HG03469 (cell line): ENCODE results near the gene PPARGC1A.

Source experiments
- ATAC-seq: cut with Tn5 transposase; IDR thresholded peaks from one replicate; pipeline ENCODE4 v1.9.1; 2021; ENCODE audit warnings: mild to moderate bottlenecking, moderate library complexity, moderate number of reproducible peaks; ENCODE audit not compliant: unreplicated experiment

The PPARGC1A gene

GRCh38 chr4:23839279-23839678 lies 50.6 kb downstream of the PPARGC1A start:
- ATAC-seq, result no peak

- ATAC-seq, result no peak
Measured at GRCh38 chr4:23838607-23839006, 51.2 kb downstream of the PPARGC1A start.

- no peak for ATAC-seq
Measured at GRCh38 chr4:23838131-23838530, 51.7 kb downstream of the PPARGC1A start.

- no peak for ATAC-seq
Measured at GRCh38 chr4:23837371-23837770, 52.5 kb downstream of the PPARGC1A start.

GRCh38 chr4:23835774-23836478 lies 53.9 kb downstream of the PPARGC1A start:
- no peak for ATAC-seq

GRCh38 chr4:23828779-23829178 lies 61.1 kb downstream of the PPARGC1A start:
- no peak for ATAC-seq

GRCh38 chr4:23828020-23828715 lies 61.7 kb downstream of the PPARGC1A start:
- no peak for ATAC-seq

GRCh38 chr4:23822181-23822580 lies 67.7 kb downstream of the PPARGC1A start:
- ATAC-seq, result no peak

GRCh38 chr4:23819041-23819511 lies 70.8 kb downstream of the PPARGC1A start:
- ATAC-seq, result no peak

- ATAC-seq, result no peak
Measured at GRCh38 chr4:23818097-23818885, 71.6 kb downstream of the PPARGC1A start.

GRCh38 chr4:23814996-23815660 lies 74.7 kb downstream of the PPARGC1A start:
- ATAC-seq, result no peak

- ATAC-seq, result no peak
Measured at GRCh38 chr4:23814587-23814986, 75.3 kb downstream of the PPARGC1A start.

- ATAC-seq, result no peak
Measured at GRCh38 chr4:23811161-23811560, 78.7 kb downstream of the PPARGC1A start.

- ATAC-seq, result no peak
Measured at GRCh38 chr4:23805450-23805851, 84.4 kb downstream of the PPARGC1A start.

- ATAC-seq, result no peak
Measured at GRCh38 chr4:23789762-23790161, 100.1 kb downstream of the PPARGC1A start.

GRCh38 chr4:23788460-23788859 lies 101.4 kb downstream of the PPARGC1A start:
- no peak for ATAC-seq

- no peak for ATAC-seq
Measured at GRCh38 chr4:23788027-23788426, 101.8 kb downstream of the PPARGC1A start.

GRCh38 chr4:23782778-23783437 lies 106.9 kb downstream of the PPARGC1A start:
- ATAC-seq, result no peak

- no peak for ATAC-seq
Measured at GRCh38 chr4:23779839-23780238, 110.0 kb downstream of the PPARGC1A start.

- ATAC-seq, result no peak
Measured at GRCh38 chr4:23779422-23779821, 110.4 kb downstream of the PPARGC1A start.
